HG02678 (cell line): ENCODE measurements around the gene EID3.

Experiments
- ATAC-seq: cut with Tn5 transposase; IDR thresholded peaks from one replicate; pipeline ENCODE4 v1.9.1; 2021; ENCODE audit warnings: mild to moderate bottlenecking, moderate library complexity; ENCODE audit not compliant: unreplicated experiment

EID3 gene

GRCh38 chr12:104333692-104334255 is 30.2 kb downstream of the EID3 start:
- ATAC-seq, result no peak

- no peak for ATAC-seq
These were observed 31.0 kb downstream of the EID3 start for GRCh38 chr12:104334581-104334980.

GRCh38 chr12:104336115-104336514 is 32.6 kb downstream of the EID3 start:
- no peak for ATAC-seq

- ATAC-seq, result no peak
These were observed 33.6 kb downstream of the EID3 start for GRCh38 chr12:104337030-104337558.

GRCh38 chr12:104339663-104340062 is 36.1 kb downstream of the EID3 start:
- no peak for ATAC-seq

GRCh38 chr12:104340177-104340576 is 36.6 kb downstream of the EID3 start:
- no peak for ATAC-seq

- ATAC-seq, result no peak
These were observed 37.5 kb downstream of the EID3 start for GRCh38 chr12:104340925-104341611.

GRCh38 chr12:104342147-104342546 is 38.6 kb downstream of the EID3 start:
- no peak for ATAC-seq

GRCh38 chr12:104342635-104343249 is 39.2 kb downstream of the EID3 start:
- ATAC-seq, result no peak

GRCh38 chr12:104344682-104345081 is 41.1 kb downstream of the EID3 start:
- no peak for ATAC-seq

GRCh38 chr12:104345234-104346066 is 41.9 kb downstream of the EID3 start:
- no peak for ATAC-seq

GRCh38 chr12:104347374-104348075 is 44.0 kb downstream of the EID3 start:
- ATAC-seq, result no peak

GRCh38 chr12:104348283-104348993 is 44.9 kb downstream of the EID3 start:
- ATAC-seq, result no peak

- ATAC-seq, result no peak
These were observed 45.5 kb downstream of the EID3 start for GRCh38 chr12:104348994-104349494.

- ATAC-seq, result no peak
These were observed 46.9 kb downstream of the EID3 start for GRCh38 chr12:104350211-104351056.

GRCh38 chr12:104351057-104351983 is 47.8 kb downstream of the EID3 start:
- no peak for ATAC-seq

GRCh38 chr12:104352106-104352713 is 48.7 kb downstream of the EID3 start:
- no peak for ATAC-seq
